Measurements from ENCODE around the gene ZBTB33.

Gene ZBTB33

GRCh38 chrX:120286733-120287512, 36.3 kb downstream of the ZBTB33 start:
- TF ChIP-seq KLF8 (tag by site-specific recombination; IDR thresholded peaks at IDR 0.05) = no peak
- no peak for TF ChIP-seq ZNF121 (tag by site-specific recombination; IDR thresholded peaks at IDR 0.05)
- TF ChIP-seq ZNF175 (tag by site-specific recombination; IDR thresholded peaks at IDR 0.05) = no peak
- no peak for TF ChIP-seq ZNF561 (tag by site-specific recombination; IDR thresholded peaks at IDR 0.05; ENCODE audit: borderline replicate concordance)
- TF ChIP-seq ZNF311 (tag by site-specific recombination; IDR thresholded peaks at IDR 0.05; ENCODE audit: borderline replicate concordance) = no peak
- TF ChIP-seq, protein P1, sequence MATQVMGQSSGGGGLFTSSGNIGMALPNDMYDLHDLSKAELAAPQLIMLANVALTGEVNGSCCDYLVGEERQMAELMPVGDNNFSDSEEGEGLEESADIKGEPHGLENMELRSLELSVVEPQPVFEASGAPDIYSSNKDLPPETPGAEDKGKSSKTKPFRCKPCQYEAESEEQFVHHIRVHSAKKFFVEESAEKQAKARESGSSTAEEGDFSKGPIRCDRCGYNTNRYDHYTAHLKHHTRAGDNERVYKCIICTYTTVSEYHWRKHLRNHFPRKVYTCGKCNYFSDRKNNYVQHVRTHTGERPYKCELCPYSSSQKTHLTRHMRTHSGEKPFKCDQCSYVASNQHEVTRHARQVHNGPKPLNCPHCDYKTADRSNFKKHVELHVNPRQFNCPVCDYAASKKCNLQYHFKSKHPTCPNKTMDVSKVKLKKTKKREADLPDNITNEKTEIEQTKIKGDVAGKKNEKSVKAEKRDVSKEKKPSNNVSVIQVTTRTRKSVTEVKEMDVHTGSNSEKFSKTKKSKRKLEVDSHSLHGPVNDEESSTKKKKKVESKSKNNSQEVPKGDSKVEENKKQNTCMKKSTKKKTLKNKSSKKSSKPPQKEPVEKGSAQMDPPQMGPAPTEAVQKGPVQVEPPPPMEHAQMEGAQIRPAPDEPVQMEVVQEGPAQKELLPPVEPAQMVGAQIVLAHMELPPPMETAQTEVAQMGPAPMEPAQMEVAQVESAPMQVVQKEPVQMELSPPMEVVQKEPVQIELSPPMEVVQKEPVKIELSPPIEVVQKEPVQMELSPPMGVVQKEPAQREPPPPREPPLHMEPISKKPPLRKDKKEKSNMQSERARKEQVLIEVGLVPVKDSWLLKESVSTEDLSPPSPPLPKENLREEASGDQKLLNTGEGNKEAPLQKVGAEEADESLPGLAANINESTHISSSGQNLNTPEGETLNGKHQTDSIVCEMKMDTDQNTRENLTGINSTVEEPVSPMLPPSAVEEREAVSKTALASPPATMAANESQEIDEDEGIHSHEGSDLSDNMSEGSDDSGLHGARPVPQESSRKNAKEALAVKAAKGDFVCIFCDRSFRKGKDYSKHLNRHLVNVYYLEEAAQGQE (tag by site-specific recombination; IDR thresholded peaks at IDR 0.05) = no peak
- TF ChIP-seq, protein P2, sequence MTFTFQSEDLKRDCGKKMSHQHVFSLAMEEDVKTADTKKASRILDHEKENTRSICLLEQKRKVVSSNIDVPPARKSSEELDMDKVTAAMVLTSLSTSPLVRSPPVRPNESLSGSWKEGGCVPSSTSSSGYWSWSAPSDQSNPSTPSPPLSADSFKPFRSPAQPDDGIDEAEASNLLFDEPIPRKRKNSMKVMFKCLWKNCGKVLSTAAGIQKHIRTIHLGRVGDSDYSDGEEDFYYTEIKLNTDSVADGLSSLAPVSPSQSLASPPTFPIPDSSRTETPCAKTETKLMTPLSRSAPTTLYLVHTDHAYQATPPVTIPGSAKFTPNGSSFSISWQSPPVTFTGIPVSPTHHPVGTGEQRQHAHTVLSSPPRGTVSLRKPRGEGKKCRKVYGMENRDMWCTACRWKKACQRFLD (tag by site-specific recombination; IDR thresholded peaks at IDR 0.05) = no peak
- TF ChIP-seq TSHZ1 (tag by site-specific recombination; IDR thresholded peaks at IDR 0.05; ENCODE audit: borderline replicate concordance) = no peak
- TF ChIP-seq ZNF621 (tag by site-specific recombination; IDR thresholded peaks at IDR 0.05) = no peak
- TF ChIP-seq ZNF654 (tag by site-specific recombination; IDR thresholded peaks at IDR 0.05; ENCODE audit: low read depth) = no peak
- no peak for TF ChIP-seq ZNF777 (tag by site-specific recombination; IDR thresholded peaks at IDR 0.05; ENCODE audit: borderline replicate concordance)
- no peak for TF ChIP-seq ZBTB49 (tag by site-specific recombination; IDR thresholded peaks at IDR 0.05; ENCODE audit: low read depth)
- TF ChIP-seq ZNF324 (tag by site-specific recombination; IDR thresholded peaks at IDR 0.05) = no peak
- TF ChIP-seq ZBTB44 (tag by site-specific recombination; IDR thresholded peaks at IDR 0.05) = no peak
- TF ChIP-seq ZNF660 (tag by site-specific recombination; IDR thresholded peaks at IDR 0.05) = no peak
- TF ChIP-seq, protein P3, sequence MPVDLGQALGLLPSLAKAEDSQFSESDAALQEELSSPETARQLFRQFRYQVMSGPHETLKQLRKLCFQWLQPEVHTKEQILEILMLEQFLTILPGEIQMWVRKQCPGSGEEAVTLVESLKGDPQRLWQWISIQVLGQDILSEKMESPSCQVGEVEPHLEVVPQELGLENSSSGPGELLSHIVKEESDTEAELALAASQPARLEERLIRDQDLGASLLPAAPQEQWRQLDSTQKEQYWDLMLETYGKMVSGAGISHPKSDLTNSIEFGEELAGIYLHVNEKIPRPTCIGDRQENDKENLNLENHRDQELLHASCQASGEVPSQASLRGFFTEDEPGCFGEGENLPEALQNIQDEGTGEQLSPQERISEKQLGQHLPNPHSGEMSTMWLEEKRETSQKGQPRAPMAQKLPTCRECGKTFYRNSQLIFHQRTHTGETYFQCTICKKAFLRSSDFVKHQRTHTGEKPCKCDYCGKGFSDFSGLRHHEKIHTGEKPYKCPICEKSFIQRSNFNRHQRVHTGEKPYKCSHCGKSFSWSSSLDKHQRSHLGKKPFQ (tag by site-specific recombination; IDR thresholded peaks at IDR 0.05) = no peak
- no peak overlapping the region for H3K4me3 ChIP-seq (ENCODE audit: low read depth, low read length)
- peaks cover 0 to 19% of the 10 kb centered on the region in 2 experiments; a peak in 1 of 3 replicates for H3K36me3 ChIP-seq (ENCODE audit: control insufficient read depth in 2 of 2, insufficient read depth in 1 of 2, low read length in 2 of 2)
- ChIA-PET CTCF (interaction anchor here (0.9 kb wide), 1 partner anchor 163 kb away, joined by 3 read pairs; no protein-coding TSS in a partner anchor), POLR2A (no interaction called here)
- no peaks in the 10 kb centered on the region for H3K4me1 ChIP-seq (ENCODE audit: control insufficient read depth, insufficient read depth, low read length)
- H3K27ac ChIP-seq (ENCODE audit: extremely low read depth, low read depth, low read length) = no peak overlapping the region
- no peaks in the 10 kb centered on the region for H3K9me3 ChIP-seq (ENCODE audit: control insufficient read depth, insufficient read depth, low read depth, low read length)

Measured in HEK293 (cell line).